Measurements from ENCODE around the gene CLNK.

DNA sequence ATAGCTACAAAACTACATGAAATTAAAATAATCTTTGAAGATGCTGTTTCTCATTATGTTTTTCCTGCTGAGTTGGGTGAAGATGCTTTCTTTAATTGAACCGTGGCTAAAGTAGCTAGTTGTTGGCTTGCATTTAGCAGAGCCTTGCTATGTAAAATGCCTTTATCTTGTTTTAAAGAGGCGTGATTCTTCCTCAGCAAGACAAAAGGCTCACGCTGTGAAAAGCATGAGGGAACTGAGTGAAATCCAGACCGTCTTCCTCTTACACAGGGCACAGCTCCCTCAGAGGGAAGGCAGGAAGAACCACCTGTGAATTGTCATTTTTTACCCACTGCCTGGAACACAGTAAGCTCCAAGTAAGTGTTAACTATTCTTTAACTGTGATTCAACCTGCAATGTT lies 188.4 kb downstream of the CLNK start:
- no peak for TF ChIP-seq SUZ12 (IDR thresholded peaks at IDR 0.05; ENCODE audit: extremely low read depth, insufficient read depth, insufficient read length)
- no peak for TF ChIP-seq YY1 (IDR thresholded peaks at IDR 0.05; ENCODE audit: insufficient read depth, insufficient read length)
